K562 (cell line): Measurements from ENCODE around the gene TMEM123. TPM values are rescaled to one million over a fixed set of nuclear protein-coding genes. Genes with fewer than 3 reads are reported as not detected.
A peak's percentile ranks its signal among the peaks of the same experiment; 100 is the strongest.

Source experiments
- ATAC-seq: fragments of 200-7000 bp; cut with Tn5 transposase; 3 replicates; pipeline ENCODE4 v1.9.1; 2020; ENCODE audit warnings: moderate library complexity
- BruUV-seq: library from RNA; stranded (reverse); fragments of 400-500 nt; replicated peaks from 2 replicates; lab custom pipeline; 2021; lab: Mats Ljungman, UMichigan
- CTCF ChIA-PET: fragments of 300-600 bp; formaldehyde crosslinking; extraction: SDS; loops from one replicate; lab custom pipeline; 2021; ENCODE audit warnings: low intra/inter-chr PET ratio; lab: Yijun Ruan, JAX
- POLR2A ChIA-PET: fragments of 300-600, 350-650 bp; sonication (Branson Sonifier 250); formaldehyde crosslinking; extraction: SDS; loops from one replicate; lab custom pipeline; 2021; ENCODE audit warnings: antibody characterized with exemption, inconsistent platforms; lab: Yijun Ruan, JAX
- DNase-seq, 4 experiments: peaks; one replicate each; pipeline versions ENCODE4 v3.0.0 to v3.0.0-alpha.2; 2011 to 2018; ENCODE audit warnings: low spot score in 3 of 4, mixed read lengths in 3 of 4; ENCODE audit errors: extremely low read depth in 1 of 4
- FAIRE-seq: peaks from 2 replicates; lab custom pipeline; 2011; peaks lifted over from hg19 to GRCh38; lab: Jason Lieb, UNC
- H2AFZ ChIP-seq: 2 replicates; pipeline ENCODE4 v1.6.0; 2011; ENCODE audit warnings: low read depth, low read length, control low read depth, inconsistent platforms
- H3K27ac ChIP-seq: fragments of 200-600 bp; 3 replicates; pipeline ENCODE4 v1.8.0; 2011; ENCODE audit warnings: low read depth, mild to moderate bottlenecking, control low read depth, inconsistent platforms, low read length, moderate library complexity, mixed read lengths; ENCODE audit errors: extremely low read depth
- H3K27me3 ChIP-seq, 2 experiments: fragments of 300-600 bp in 1 of 2; 2 replicates in 1 of 2; 3 replicates in 1 of 2; pipeline versions ENCODE4 v1.6.0 to v1.8.0; 2011; ENCODE audit warnings: inconsistent platforms in 2 of 2, low read length in 2 of 2, mild to moderate bottlenecking in 1 of 2, mixed read lengths in 1 of 2, moderate library complexity in 1 of 2; ENCODE audit not compliant: control insufficient read depth in 2 of 2, insufficient read depth in 2 of 2
- H3K36me3 ChIP-seq: fragments of 300-600 bp; 3 replicates; pipeline ENCODE4 v1.8.0; 2011; ENCODE audit warnings: mild to moderate bottlenecking, low read length, inconsistent platforms; ENCODE audit not compliant: control insufficient read depth, insufficient read depth
- H3K4me1 ChIP-seq, 2 experiments: fragments of 200-600 bp in 1 of 2; replicated peaks in 1 of 2; 2 replicates in 1 of 2; 3 replicates in 1 of 2; pipeline versions ENCODE4 v1.5.1 to v1.8.0; 2011; ENCODE audit warnings: inconsistent platforms in 2 of 2, low read length in 2 of 2, mild to moderate bottlenecking in 1 of 2, mixed read lengths in 1 of 2, moderate library complexity in 1 of 2; ENCODE audit not compliant: control insufficient read depth in 2 of 2, insufficient read depth in 2 of 2
- H3K4me2 ChIP-seq: 2 replicates; pipeline ENCODE4 v1.6.1; 2011; ENCODE audit warnings: low read length, control low read depth, inconsistent platforms, mixed read lengths; ENCODE audit not compliant: insufficient read depth
- H3K4me3 ChIP-seq: fragments of 200-600 bp; sonication (generic), shearing (Covaris generic); 2 replicates; pipeline ENCODE4 v1.5.1; 2016; ENCODE audit warnings: control low read depth, inconsistent platforms
- H3K79me2 ChIP-seq: fragments of 200-600 bp; 3 replicates; pipeline ENCODE4 v1.8.0; 2011; ENCODE audit warnings: low read length, inconsistent platforms; ENCODE audit not compliant: control insufficient read depth, insufficient read depth
- H3K9ac ChIP-seq, 2 experiments: 2 replicates each; pipeline versions ENCODE4 v1.6.0 to v1.6.1; 2011; ENCODE audit warnings: low read depth in 2 of 2, low read length in 2 of 2, control low read depth in 1 of 2, inconsistent platforms in 1 of 2, mild to moderate bottlenecking in 1 of 2, mixed read lengths in 1 of 2; ENCODE audit not compliant: insufficient read depth in 1 of 2
- H3K9me1 ChIP-seq: one replicate; pipeline ENCODE4 v1.6.0; 2011; ENCODE audit warnings: inconsistent platforms, mild to moderate bottlenecking, low read length, moderate library complexity; ENCODE audit not compliant: control insufficient read depth, insufficient read depth
- H3K9me3 ChIP-seq: replicated peaks from 2 replicates; pipeline ENCODE4 v1.5.1; 2011; ENCODE audit warnings: low read depth, low read length, inconsistent platforms; ENCODE audit not compliant: control insufficient read depth, insufficient read depth
- H4K20me1 ChIP-seq: replicated peaks from 2 replicates; pipeline ENCODE4 v1.6.1; 2011; ENCODE audit warnings: low read length, inconsistent platforms, mixed read lengths; ENCODE audit not compliant: control insufficient read depth, insufficient read depth
- NELFE ChIP-seq: IDR thresholded peaks from 2 replicates; pipeline ENCODE4 v1.6.1; 2011; ENCODE audit warnings: mild to moderate bottlenecking; ENCODE audit not compliant: insufficient read depth, insufficient read length
- NR2C1 ChIP-seq, 2 experiments: fragments of 450-650 bp; IDR thresholded peaks; 2 replicates each; pipeline ENCODE4 v1.6.1; 2017; ENCODE audit warnings: mild to moderate bottlenecking in 2 of 2, antibody characterized with exemption in 1 of 2, inconsistent platforms in 1 of 2, missing compliant biosample characterization in 1 of 2, missing genetic modification characterization in 1 of 2
- RHOXF2B ChIP-seq: fragments of 250-450 bp; sonication (Bioruptor Pico); conservative IDR thresholded peaks from 2 replicates; pipeline ENCODE4 v1.5.1; 2021
- ZNF143 ChIP-seq: sonication (generic); formaldehyde crosslinking; IDR thresholded peaks from 2 replicates; pipeline ENCODE4 v1.9.0; 2022; ENCODE audit warnings: mild to moderate bottlenecking, missing genetic modification reagents
- ZNF316 ChIP-seq: fragments of 450-650 bp; IDR thresholded peaks from 2 replicates; pipeline ENCODE4 v1.6.1; 2016
- ZNF766 ChIP-seq: fragments of 200-800 bp; sonication (Bioruptor generic); conservative IDR thresholded peaks from 2 replicates; pipeline ENCODE4 v1.6.1; 2016; ENCODE audit warnings: missing genetic modification characterization, missing compliant biosample characterization
- WGBS: fragments of 100-300 bp; shearing (Covaris generic); methylation state at CpG from one replicate; pipeline ENCODE4 v1.1.6; 2016; ENCODE audit warnings: low coverage, mixed read lengths; ENCODE audit not compliant: insufficient coverage; ENCODE audit errors: missing lambda C conversion rate; 5-methylcytosine and 5-hydroxymethylcytosine counted together
- in situ Hi-C: fragments of 300-500 bp; cut with MboI; formaldehyde crosslinking; loops from 4 replicates; pipeline ENCODE4 v1.15.0; 2018; ENCODE audit warnings: inconsistent platforms, mixed read lengths
- intact Hi-C: fragments of 100-400 bp; cut with micrococcal nuclease; formaldehyde crosslinking; loops from 2 replicates; pipeline ENCODE4 v1.14.2; 2022
- polyA plus RNA-seq, 8 experiments: library from polyadenylated mRNA; depleted of rRNA in 4 of 8; stranded (reverse) in 5 of 8; unstranded in 3 of 8; fragments of >200 nt; fragmentation: Nextera tagmentation in 2 of 8; fragmentation: Illumina TruSeq in 1 of 8; extraction: Ambion mirVana in 2 of 8; extraction: Trizol in 1 of 8; gene quantifications; 2 replicates each; pipeline versions ENCODE4 v1.2.1 to v1.2.3, GENCODE V29; 2011 to 2014; ENCODE audit warnings: inconsistent platforms in 1 of 8, missing spikeins in 1 of 8
- total RNA-seq, 7 experiments: library from RNA; depleted of rRNA in 6 of 7; stranded (reverse); fragments of >200 nt in 6 of 7; fragmentation: Illumina TruSeq in 2 of 7; extraction: Trizol in 2 of 7; gene quantifications; 2 replicates each; pipeline versions ENCODE4 v1.2.1 to v1.2.3, GENCODE V29; 2011 to 2021; ENCODE audit warnings: low replicate concordance in 1 of 7

Gene TMEM123
- total and polyA plus RNA-seq, 9 of the 15 experiments (the other 6 are each of a cell fraction or from before 2014, with no cell fraction given), result 19.8 to 344 (median 82.4) TPM

DNA sequence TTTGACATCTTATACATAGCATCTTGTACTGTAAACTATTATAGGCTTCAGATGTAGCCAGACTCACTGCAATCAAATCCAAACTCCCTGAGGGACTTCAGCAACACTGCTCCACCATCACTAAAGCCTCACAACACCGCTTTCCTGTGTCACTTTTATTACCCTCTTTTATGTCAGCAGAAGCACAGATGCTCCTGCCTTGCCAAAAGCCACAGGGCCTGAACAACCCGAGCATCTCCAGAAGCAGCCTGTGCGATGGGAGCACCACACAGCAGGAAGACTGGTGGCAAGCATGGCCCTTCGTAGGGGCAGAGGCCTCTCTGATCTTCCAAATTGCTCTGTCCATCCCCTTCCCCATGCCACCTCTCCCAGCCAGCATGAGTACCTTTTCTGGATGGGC, 22.9 kb downstream of the TMEM123 start:
- H3K4me3 ChIP-seq, result no peak overlapping the region
- ChIA-PET CTCF (no interaction called here), POLR2A (interaction anchor here (0.8 kb wide), 1 partner anchor 10 kb away, joined by 3 read pairs; no protein-coding TSS in a partner anchor)
- DNase-seq (no peak), FAIRE-seq (no peak), ATAC-seq (no peak)
- no peak overlapping the region for H3K4me2 ChIP-seq
- BruUV-seq, result no TSS peak
- intact Hi-C loops, result no loop called here
- H2AFZ ChIP-seq, result no peak overlapping the region
- TF ChIP-seq NR2C1 (IDR thresholded peaks at IDR 0.05) (no peak), NR2C1 (tag; IDR thresholded peaks at IDR 0.05) (no peak), RHOXF2B (no peak), ZNF766 (no peak), ZNF143 (CRISPR knock-in tag) (no peak)
- H3K79me2 ChIP-seq, result peaks cover 8% of the 10 kb centered on the region; the same call in 2 of the 3 replicates
- peaks cover 4% of the 10 kb centered on the region; the same call in 1 of the 2 replicates for H3K9me3 ChIP-seq
- in situ Hi-C loops, result no loop called here
- no peaks in the 10 kb centered on the region for H3K27me3 ChIP-seq
- no peaks in the 10 kb centered on the region for H4K20me1 ChIP-seq
- H3K9ac ChIP-seq, result no peak overlapping the region
- H3K9me1 ChIP-seq, result no peaks in the 10 kb centered on the region
- H3K27ac ChIP-seq, result no peak overlapping the region
- 96% methylated on average over 4 of the region's 4 CpGs for WGBS
- no peaks in the 10 kb centered on the region for H3K4me1 ChIP-seq
- H3K36me3 ChIP-seq, result peaks cover 4% of the 10 kb centered on the region; the same call in 2 of the 3 replicates

DNA sequence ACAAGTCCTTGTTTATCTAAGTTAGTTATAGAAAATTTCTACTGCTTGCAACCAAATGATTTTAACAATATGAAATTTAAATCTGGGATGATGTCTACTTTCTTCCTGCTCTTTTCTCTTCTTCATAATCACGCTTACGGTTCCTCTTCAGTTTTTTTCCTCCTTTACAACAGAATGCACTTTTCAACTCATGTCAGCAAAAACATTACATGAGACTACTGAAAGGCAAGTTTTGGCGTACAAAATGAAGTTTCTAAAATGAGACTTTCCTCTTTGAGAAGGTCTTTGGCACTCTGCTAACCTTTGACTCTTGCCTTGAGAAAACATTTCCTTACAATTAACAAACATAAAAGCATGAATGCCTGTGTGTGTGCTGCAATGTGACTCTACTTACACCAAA, 23.3 kb downstream of the TMEM123 start:
- 87% methylated on average over 3 of the region's 3 CpGs for WGBS
- Histone ChIP-seq H3K36me3 (peaks cover 4% of the 10 kb centered on the region; the same call in 2 of the 3 replicates), H3K4me1 (no peaks in the 10 kb centered on the region), H3K9ac (no peak overlapping the region)
- DNase-seq (no peak), FAIRE-seq (no peak)
- CTCF ChIA-PET, result no interaction called here
- TF ChIP-seq ZNF316, result peak; percentile 18; the same call in 1 of the 2 replicates
- no peak for TF ChIP-seq NELFE
- TF ChIP-seq, all 486 proteins: peak for 1
- Histone ChIP-seq H3K79me2 (peaks cover 8% of the 10 kb centered on the region; the same call in 1 of the 3 replicates), H2AFZ (no peak overlapping the region), H3K4me3 (no peak overlapping the region), H3K27ac (no peak overlapping the region), H4K20me1 (no peaks in the 10 kb centered on the region), H3K9me3 (peaks cover 4% of the 10 kb centered on the region; the same call in 1 of the 2 replicates), H3K9me1 (no peaks in the 10 kb centered on the region), H3K27me3 (no peaks in the 10 kb centered on the region), H3K4me2 (no peak overlapping the region)
- in situ Hi-C loops, result no loop called here
- no TSS peak for BruUV-seq
- POLR2A ChIA-PET, result no interaction called here
- no peak for ATAC-seq
- intact Hi-C loops, result no loop called here
